Astrocyte (in vitro differentiated cells and primary cell): Measurements from ENCODE around the gene C19orf12.

ENCODE experiments used
- CTCF ChIP-seq: IDR thresholded peaks from 2 replicates; pipeline ENCODE4 v1.5.1; 2011; ENCODE audit warnings: low read depth, mild to moderate bottlenecking, inconsistent platforms, low read length, moderate library complexity; ENCODE audit not compliant: insufficient read depth
- EZH2 ChIP-seq: IDR thresholded peaks from 2 replicates; pipeline ENCODE4 v1.6.1; 2012; ENCODE audit warnings: mild to moderate bottlenecking, low read length, inconsistent platforms; ENCODE audit not compliant: insufficient read depth

- no peak for TF ChIP-seq CTCF
- TF ChIP-seq EZH2: no peak
Measured at GRCh38 chr19:29665215-29665825, 49.7 kb downstream of the C19orf12 start, which contains the start of gene PLEKHF1.
